DMS153 (cell line): ENCODE measurements around the gene DUT.
"Not testable (repeated sequence)": the region's sequence is repeated elsewhere in the genome, so short reads cannot be mapped to it uniquely, and the experiment has no call there.

Experiments
- DNase-seq: peaks from one replicate; lab custom pipeline; 2025; lab: John Stamatoyannopoulos, UW

Gene DUT

GRCh38 chr15:48330855-48331795 is at the start of gene DUT:
Gene DUT (plus strand): TSS chr15:48331429. CDS start chr15:48331516, 87 bp downstream.
- peak; percentile 13 for DNase-seq

GRCh38 chr15:48281674-48282073 is 49.6 kb upstream of the DUT start:
- DNase-seq: no peak

- DNase-seq: no peak
These were observed 49.0 kb upstream of the DUT start for GRCh38 chr15:48282216-48282615.

DNA sequence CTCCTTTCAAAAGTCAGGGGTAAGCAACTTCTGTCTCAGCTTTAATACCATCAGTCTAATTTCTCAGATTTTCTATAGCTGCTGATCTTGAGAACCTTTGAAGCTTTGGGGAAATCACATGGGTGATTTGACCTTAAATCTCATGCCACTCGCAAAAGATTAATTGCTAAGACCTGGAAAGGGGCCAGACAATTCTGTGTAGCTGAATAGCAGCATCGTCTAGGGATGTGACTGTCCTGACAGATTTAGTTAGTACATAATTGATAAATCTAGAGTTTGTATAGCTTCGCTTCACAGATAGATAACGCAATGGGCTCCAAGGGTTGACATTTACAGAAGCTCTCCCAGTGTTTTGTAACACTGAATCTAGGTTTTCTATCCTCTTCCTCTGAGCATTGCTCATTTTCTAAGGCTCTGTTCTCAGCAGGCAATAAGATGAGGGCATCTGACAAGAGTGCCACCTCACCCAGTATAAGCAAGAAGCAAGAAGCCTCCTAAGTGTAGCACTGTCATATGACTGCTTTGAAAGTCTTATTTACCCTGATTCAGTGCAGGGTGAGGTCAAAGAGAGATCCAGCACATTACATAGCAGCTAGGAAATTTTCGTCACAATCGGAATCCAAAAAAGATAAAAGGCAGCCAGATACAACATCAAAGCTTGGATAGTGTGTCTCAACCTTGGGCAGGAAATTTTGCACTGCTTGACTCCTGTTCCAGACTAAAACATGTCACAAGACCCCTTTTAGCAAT is 47.7 kb upstream of the DUT start:
- DNase-seq: no peak

GRCh38 chr15:48285329-48286214 is 45.7 kb upstream of the DUT start:
- peak; percentile 56 for DNase-seq

DNA sequence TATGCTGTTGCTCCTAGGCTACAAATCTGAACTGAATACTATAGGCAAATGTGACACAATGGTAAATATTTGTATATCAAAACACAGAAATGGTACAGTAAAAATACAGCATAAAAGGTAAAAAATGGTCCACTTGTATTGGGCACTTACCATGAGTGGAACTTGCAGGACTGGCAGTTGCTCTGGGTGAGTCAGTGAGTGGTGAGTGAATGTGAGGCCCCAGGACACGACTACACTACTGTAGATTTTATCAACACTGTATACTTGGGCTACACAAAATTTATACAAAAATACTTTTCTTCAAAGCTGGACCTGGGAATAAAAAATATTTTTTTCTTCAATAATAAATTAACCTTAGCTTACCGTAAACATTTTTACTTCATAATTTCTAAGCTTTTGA is 41.6 kb upstream of the DUT start:
- DNase-seq: no peak

DNA sequence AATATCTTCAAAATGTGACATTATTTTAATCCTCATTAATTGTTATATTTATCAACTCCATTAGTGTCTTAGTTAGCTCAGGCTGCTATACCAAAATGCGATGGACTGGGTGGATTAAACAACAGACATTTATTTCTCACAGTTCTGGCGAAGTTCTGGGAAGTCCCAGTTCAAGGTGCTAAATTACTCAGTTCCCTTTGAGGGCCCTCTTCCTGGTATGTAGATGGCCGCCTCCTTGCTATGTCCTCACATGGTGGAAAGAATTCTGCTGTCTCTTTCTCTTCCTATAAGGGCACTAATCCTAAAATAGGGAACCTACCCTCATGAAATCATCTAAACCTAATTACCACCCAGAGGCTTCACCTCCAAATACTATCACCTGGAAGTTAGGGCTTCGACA is 38.8 kb upstream of the DUT start:
- no peak for DNase-seq

DNA sequence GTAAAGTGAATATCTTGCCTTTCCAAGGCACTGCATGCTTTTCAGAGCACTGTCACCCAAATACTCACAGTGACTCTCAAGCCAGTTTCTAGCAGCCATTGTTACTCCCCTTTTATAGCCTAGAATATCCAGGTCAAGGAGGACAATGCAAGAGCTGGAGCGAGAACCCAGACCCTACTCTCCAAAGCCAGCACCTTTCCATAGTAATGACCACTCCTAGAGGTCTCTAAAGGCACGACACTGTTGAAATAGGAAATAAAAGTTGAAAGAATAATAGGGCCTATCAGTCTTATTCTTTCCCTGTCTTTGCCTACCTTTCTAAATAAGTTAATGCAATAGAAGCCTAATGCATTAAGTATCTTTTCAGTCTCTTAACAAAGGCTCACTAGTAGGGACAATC is 33.6 kb upstream of the DUT start:
- no peak for DNase-seq

- DNase-seq: no peak
These were observed 32.3 kb upstream of the DUT start for GRCh38 chr15:48298914-48299313.

GRCh38 chr15:48300038-48300437 is 31.2 kb upstream of the DUT start:
- no peak for DNase-seq

DNA sequence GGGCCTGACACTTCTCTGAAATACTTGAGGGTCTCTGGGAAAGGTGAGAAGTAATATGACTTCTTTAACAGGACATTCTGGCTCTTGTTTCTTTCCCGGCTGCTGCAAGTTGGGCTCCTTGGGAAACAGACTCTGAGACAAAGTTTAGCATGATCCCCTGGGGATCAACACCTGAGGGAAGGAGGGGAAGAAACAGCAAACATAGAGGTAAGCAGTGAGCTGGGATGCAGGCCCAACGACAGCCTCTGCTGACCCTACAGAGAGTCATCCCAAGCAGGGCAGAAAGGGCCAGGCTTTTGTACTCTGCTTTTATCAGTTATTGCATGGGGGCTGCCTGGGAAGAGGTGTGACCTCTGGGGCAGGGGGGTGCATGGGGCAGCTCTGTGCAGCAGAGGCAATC is 26.8 kb upstream of the DUT start:
- no peak for DNase-seq

GRCh38 chr15:48306639-48307038 is 24.6 kb upstream of the DUT start:
- no peak for DNase-seq

- no peak for DNase-seq
These were observed 23.6 kb upstream of the DUT start for GRCh38 chr15:48307586-48307985.

- DNase-seq: no peak
These were observed 21.5 kb upstream of the DUT start for GRCh38 chr15:48309740-48310139.

DNA sequence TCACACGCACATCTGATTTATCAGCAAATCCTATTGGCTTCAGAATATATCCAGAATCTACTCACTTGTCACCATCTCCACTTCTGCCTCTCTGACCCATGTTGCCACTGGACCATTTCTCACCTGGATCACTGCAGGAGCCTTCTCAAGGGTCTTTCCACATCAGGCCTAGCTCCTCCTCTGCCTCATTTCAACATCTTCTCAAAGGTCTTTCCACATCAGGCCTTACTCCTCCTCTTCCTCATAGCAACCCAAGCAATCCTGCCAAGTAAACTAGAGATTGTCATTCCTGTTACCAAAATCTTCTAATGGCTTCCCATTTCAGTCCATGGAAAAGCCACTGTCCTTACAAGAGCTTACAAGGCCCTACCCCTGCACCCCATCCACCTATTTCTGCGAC is 18.0 kb upstream of the DUT start:
- no peak for DNase-seq

DNA sequence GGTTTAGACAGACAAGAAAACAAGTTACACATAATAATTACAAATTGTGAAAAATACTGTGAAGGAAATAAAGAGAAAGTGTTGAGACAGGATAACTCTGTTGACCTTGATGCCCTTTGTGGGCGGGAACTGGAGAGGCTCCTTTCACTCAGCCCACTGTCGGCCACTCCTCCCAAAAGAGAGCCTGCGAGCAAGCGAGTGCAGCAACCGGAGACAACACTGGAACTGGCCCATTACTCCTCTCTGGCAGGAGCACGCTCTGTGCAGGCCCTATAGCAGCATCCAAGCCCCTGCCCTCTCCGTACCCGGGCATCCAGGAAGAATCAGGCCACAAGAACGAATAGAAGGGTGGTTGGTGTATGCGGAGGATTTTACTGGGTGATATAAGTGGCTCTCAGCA is 16.2 kb upstream of the DUT start:
- DNase-seq: no peak

DNA sequence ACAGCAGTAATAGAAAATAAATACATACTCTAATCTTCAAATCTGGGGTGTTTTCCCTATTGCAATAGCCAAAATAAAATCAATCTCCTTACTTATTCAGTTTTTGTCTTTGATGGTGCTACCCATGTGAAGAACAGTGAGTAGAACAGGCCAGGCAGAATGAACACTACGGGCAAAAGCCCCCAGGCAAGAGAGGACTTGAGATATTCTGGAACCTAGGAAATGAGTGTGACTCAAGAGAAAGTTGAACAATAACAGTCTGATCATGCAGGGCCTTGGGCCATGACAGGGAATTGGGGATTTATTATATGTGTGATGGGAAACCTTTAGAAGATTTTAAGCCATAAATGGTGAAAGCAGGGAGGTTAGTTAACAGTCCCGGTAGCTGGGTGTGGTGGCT is 14.0 kb upstream of the DUT start:
- DNase-seq: no peak

- DNase-seq: no peak
These were observed 13.1 kb upstream of the DUT start for GRCh38 chr15:48318131-48318530.

- no peak for DNase-seq
These were observed 7.9 kb upstream of the DUT start for GRCh38 chr15:48323294-48323693.

GRCh38 chr15:48324949-48325348 is 6.3 kb upstream of the DUT start:
- peak; percentile 31 for DNase-seq

GRCh38 chr15:48325400-48325799 is 5.8 kb upstream of the DUT start:
- no peak for DNase-seq

- not testable (repeated sequence) for DNase-seq
These were observed 5.0 kb upstream of the DUT start for GRCh38 chr15:48326180-48326579.
